ENCODE data around the gene SEMA6B. TPM values are rescaled to one million over a fixed set of nuclear protein-coding genes. Genes with fewer than 3 reads are reported as not detected.
"Not testable (repeated sequence)": the region's sequence is repeated elsewhere in the genome, so short reads cannot be mapped to it uniquely, and the experiment has no call there.

The SEMA6B gene
- polyA plus RNA-seq, 1 donor = 44.3 TPM

DNA sequence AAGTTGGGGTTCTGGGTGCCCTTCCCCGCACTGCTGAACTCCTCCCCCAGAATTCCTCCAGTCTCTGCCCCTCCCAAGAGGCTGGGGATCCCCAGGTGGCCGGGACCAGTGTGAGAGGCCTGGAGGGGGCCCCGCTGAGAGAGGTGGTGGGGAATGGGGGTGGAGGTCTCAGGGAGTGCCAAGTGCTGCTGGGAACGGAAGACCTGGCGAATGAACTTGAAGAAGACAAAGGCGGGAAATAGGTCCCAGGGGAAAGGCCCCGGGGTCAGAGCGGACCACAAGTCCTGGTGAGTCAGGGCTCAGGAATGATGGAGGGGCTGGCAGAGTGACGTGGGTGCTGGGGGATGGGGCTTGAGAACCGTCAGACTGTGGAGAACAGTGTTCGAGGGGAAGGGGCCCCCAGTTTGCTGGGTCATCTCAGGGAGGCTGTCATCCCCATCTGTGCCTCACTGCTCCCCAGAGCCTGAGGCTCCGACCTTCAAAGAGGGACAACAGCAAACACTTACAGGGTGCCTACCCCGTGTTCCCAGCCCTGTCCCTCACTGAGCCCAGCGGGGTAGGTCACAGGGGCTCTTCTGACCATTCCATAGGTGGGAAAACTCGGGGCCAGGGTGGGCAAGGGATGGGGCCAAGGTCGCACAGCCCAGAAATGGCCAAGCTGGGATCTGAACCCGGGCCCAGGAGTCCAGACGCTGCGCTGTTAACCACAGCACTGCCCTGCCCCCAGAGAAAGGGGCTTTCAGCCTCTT is 16.0 kb upstream of the SEMA6B start:
- DNase-seq (ENCODE audit: low read depth) = no peak

DNA sequence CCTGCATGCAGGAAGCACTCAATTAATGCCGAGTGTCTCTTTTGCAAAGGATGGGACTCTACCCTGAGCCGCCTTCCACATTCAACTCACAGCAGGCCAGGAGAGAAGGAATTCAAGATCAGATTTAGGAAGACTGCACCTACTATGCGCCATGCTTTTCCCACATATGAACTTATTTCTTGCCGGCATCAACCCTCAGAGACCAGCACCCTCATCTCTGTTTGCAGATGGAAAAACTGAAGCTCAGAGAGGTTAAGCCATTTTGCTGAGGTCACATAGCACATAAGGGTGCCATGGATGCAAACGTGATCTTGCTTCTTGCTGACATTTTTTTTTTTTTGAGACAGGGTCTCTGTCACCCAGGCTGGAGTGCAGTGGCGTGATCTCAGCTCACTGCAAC is 14.2 kb upstream of the SEMA6B start:
- no peak for DNase-seq (ENCODE audit: low read depth)

DNA sequence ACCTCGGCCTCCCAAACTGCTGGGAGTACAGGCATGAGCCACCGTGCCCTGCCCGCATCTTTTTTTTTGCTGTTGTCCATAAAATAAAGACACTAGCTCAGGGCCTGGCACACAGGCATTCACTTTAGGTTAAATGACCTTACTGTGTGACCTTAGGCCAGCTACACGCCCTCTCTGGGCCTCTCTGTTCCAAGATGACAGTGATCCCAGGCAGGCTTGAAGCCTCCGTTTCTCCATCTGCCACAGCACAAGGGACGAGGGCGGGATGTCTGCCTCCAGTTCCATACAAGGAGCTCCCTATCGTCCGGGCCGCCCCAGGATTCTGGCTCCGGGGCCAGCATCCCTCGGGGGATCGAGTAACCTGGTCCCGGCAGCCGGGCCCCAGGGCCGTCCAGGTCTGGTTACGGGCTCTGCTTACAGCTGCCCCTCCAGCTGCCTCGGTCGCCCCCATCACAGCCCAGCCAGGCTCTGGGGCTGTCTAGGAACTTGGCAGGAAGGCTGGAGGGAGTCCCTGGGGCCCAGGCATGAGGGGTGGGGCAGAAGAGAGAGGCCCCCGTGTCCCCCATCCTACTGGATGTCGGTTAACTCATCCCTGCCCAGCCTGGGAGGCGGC is 11.9 kb upstream of the SEMA6B start:
- DNase-seq (ENCODE audit: low read depth) = no peak

DNA sequence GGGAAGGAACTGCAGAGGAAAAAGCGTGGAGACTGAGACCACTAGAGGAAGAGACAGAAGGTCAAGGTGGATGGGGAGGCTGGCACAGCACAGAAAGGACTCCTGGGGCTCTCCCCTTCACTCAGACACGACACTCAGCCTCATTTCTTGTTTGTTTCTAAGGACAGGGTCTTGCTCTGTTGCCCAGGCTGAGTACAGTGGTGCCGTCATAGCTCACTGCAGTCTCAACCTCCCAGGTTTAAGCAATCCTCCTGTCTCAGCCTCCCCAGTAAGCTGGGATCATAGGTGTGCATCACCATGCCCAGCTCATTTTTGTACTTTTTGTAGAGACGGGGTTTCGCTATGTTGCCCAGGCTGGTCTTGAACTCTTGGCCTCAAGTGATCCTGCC is 11.4 kb upstream of the SEMA6B start:
- DNase-seq (ENCODE audit: low read depth) = no peak

DNA sequence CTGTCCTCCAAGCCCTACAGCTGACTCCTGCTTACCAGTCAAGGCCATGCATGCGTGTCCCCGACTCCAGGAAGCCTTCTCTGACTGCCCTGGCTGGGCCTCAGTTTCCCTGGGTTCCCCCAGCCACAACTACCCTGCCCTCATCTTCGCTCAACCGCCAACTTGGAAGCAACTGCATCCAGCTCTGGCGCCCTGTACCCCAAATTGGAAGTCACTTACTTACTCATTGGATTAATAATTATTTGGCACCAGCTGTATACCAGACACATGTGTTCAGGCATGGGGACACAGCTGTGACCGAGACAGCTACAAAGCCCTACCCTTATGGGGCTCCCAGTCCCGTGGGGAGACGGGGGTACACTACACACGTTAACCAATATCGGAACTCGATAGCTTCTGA is 10.9 kb upstream of the SEMA6B start:
- DNase-seq (ENCODE audit: low read depth) = no peak

DNA sequence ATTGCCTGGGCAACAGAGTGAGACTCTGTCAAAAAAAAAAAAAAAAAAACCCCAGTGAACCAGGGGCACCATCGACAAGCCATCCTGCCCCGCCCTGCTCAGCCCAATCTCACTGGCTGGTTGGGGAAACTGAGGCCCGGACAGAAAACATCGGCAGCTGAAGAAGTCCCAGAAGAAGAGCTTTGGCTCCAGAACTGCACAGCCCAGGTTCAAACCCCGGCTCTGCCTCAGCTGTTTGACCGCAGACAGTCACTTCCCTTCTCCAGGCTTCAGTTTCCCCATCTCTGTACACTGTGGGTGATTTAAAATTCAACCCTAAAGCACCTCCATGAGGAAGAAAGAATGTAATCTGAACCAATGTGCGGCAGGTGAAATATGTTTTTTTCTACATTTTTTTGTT is 9.4 kb upstream of the SEMA6B start:
- DNase-seq (ENCODE audit: low read depth) = no peak

DNA sequence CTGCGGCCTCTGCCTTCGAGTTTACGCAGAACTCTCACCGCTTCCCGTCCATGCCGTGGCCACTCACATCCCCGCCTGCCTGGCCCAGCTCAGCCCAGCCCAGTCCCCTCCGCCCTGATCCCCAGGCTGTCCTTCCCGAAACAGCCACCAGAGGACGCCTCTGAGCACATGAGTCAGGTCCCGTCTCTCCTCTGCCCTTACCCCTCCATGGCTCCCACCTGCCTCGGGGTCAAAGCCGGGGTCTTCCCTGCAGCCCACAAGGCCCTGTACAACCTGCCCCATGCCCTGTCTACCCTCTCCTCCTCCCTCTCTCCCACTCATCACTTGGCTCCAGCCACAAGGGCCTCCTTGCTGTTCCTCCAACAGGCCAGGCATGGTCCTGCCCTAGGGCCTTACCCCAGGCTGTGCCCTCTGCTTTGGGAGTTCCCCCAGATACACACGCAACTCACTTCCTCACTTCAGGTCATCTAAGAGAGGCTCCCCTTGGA is 8.1 kb upstream of the SEMA6B start:
- DNase-seq (ENCODE audit: low read depth) = no peak

DNA sequence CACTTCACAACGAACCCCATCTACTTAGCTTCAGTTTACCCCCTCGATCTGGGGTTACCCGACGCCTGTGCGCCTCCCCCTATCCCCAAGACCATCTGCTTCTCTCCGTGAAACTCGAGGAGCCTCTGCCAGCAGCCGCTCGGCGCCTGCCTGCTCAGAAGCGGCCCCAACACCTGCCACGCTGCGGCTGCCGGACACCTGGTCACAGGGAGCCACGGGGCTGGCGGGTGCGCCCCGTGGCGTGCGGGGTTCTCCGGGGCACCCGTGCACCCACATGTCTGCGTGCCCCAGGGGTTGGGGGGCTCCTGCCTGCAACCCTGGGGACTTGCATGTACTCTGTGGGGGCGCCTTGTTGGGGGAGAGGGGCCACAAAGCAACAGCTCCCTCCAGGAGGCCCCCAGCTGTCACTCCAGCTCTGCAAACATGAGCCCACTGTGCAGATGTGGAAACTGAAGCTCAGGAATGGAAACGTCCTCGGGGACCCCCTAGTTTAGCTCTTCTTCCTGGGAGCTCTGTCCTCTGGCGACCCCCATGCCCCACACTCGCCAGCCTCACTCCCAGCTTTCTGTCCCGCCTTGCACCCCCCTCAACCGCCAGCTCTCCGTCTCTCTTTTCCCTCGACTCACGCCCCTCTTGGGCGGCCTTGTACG is 7.0 kb upstream of the SEMA6B start:
- no peak for DNase-seq (ENCODE audit: low read depth)

DNA sequence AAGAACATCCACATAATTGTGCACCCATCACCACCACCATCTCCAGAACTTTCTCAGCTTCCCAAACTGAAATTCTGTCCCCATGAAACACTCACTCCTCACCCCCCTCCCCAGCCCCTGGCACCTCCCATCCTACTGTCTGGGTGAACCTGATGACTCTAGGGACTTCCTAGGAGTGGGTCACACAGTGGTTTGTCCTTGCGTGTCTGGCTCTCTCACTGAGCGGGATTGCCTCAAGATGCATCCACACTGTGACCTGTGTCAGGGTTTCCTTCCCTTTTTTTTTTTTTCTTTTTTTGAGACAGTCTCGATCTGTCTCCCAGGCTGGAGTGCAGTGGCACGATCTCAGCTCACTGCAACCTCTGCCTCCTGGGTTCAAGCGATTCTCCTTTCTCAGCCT is 4.1 kb upstream of the SEMA6B start:
- not testable (repeated sequence) for DNase-seq (ENCODE audit: low read depth)

DNA sequence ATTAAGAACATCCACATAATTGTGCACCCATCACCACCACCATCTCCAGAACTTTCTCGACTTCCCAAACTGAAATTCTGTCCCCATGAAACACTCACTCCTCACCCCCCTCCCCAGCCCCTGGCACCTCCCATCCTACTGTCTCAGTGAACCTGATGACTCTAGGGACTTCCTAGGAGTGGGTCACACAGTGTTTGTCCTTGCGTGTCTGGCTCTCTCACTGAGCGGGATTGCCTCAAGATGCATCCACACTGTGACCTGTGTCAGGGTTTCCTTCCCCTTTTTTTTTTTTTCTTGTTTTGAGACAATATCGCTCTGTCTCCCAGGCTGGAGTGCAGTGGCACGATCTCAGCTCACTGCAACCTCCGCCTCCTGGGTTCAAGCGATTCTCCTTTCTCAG is 2.6 kb upstream of the SEMA6B start:
- not testable (repeated sequence) for DNase-seq (ENCODE audit: low read depth)

DNA sequence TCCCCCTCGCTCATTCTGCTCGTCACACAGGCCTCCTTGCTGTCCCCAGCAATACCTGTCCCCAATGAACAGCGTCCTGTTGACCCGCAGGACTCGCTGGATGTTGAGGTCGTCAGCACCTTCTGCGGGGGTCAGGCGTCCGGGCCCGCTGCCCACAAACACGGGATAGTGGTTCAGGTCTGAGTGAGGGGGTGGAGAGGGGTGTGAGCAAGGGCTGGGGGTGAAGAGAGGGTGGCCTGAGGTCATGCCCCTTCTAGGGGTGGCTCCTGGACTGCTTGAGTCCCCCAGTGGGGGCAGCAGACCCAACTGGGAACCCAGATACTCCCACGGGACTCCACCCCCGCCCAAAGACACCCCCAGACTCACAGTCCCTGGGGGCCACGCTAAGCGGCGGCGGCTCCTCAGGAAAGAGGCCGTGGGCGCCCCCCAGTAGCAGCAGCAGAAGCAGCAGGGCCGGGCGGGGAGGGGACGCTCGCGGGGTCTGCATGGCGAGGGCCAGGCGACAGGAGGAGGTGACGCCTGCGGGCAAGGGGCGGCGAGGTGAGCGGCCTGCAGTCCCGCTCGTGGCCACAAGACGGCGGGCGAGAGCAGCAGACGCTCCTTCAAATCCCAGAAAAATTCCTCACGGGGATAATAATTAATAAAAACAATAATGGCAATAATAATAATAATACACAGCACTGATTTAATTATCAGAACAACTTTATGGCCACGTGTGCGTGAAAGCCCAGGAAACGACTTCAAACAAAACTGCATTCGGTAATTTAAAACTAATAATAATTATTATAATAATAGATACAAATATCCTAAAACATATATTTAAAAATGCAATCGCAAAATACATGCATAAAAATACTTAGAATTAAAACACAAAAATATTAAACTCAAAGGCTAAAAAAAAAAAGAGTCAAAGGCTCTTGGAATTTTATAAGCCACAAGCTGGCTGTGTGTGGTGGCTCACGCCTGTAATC is 1.2 kb downstream of the SEMA6B start:
- no peak for DNase-seq (ENCODE audit: low read depth)

DNA sequence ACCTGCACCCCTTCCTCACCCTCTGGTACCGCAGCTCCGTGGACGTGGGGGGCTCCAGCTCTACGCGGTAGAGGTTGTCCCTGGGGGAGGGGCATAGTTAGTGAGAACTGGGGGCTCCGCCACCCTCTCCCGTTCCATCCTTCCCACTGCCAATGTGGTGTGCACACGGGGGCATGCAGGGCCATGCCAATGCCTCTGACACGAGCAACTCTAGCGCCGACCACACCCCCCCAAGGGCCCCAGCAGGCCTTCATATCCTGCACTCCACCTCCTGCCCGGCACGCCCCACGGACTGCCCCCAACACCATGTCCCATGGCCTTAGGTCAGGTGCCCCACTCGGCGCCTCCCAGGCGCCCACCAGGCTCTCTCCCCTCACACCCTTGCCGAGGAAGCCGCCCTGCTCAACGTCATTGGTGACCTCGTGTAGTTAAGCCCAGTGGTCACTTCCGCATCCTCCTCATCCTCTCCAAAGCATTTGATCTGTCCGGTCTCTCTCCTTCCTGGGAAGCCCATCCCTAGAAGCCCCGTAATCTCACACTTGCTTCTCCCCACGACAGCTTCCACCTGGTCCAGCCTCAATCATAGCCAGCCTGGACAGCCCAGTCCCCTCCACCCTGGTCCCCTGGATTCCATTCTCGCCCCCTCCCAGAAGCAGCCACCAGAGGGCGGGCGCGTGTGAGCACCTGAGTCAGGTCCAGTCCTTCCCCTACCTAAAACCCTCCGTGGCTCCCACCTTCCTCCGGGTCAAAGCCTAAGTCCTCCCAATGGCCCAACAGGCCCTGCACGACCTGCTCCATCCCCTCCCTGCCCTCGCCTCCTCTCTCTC is 2.1 kb downstream of the SEMA6B start:
- DNase-seq (ENCODE audit: low read depth) = no peak

DNA sequence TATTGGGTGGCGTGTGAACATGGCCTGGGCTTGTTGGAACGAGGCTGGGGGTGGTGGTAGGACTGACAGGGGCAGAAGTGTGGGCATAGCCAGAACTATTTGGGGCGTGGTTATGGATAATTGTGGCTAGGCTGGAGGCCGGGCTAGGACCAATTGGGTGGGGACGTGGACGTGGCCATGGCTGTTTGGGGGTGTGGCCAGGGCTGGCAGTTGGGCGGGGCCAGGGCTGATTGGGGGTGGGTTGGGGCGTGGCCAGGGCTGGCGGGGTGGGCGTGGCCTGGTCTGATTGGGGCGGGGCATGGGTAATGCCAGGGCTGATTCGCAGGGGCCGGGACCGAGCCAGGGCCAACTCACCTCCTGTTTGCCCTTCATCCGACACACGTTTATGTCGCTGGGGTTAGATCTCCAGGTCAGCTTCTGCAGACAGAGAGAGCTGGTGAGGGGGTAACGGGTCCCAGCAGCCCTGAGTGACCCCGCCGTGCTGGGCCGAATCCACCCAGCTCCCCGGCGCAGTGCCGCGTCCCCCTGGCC is 2.8 kb downstream of the SEMA6B start:
- DNase-seq (ENCODE audit: low read depth) = no peak

DNA sequence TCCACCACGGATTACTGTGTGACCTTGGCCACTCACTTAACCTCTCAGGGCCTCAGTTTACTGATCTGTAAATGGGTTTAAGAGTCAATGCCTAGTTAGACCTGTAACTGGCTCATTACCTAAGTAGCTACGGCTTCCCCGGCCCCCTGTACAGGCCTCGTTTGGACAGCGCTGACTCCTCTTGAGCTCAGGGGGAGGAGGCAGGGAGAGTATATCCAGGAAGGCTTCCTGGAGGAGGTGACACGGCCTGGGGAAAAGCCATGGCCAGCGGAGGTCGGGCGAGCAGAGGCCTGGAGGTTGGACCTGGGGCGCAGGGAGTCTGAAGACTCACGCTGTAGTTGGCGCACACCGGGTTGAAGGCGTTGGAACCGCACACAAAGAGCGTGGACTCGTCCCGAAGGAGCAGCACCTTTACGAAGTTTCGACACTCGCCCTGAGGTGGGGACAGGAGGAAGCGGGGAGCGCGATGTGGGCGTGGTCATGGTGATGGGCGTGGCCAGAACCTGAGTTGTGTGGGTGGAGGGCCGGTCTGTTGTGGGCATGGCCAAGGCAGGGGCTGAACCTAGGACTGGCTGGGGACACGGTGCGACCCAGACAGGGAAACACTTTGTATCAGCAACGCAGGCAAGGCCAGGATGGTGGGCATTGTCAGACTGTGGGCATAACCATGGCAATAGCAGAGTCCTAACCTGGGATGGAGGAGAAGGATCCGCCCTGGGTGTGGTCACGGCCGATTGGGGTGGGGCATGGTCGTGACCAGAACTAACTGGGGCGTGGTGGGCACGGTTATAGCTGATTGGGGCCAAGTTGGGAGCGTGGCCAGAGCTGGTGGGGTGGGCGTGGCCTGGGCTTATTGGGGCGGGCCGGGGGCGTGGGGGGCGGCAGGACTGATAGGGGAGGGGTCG is 3.6 kb downstream of the SEMA6B start:
- DNase-seq (ENCODE audit: low read depth) = no peak

DNA sequence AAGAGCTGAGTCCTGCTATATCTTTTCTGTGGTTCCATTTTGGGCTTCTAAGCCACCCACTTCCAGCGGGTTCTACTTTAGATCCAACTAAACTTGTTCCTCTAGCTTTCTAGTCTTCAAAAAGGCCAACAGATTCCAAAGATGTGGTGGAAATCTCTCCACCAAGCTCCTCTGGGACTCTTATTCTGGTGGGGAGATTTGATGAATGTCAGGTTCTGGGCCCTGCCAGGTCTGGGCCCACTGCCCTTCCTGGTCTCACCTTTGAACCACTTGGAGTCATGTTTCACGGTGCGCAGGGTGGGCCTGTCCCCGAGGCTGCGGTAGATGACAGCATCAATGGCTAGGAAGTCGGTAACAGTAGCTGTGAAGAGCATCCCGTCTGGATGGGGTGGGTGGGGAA is 4.8 kb downstream of the SEMA6B start:
- no peak for DNase-seq (ENCODE audit: low read depth)

DNA sequence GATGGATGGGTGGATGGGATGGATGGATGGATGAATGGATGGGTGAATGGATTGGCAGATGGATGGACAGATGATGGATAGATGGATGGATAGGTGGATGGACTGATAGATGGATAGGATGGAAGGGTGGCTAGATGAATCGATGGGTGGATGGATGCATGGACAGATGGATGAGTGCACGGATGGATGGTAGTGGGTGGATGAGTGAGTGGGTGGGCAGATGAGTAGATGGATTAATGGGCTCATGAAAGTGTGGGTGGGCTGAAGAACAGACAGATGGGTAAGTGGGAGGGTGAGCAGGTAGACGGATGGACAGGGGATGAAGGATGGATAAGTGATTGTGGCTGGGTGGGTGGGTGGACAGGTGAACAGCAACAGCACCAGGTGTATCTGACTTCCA is 5.7 kb downstream of the SEMA6B start:
- DNase-seq (ENCODE audit: low read depth) = no peak

DNA sequence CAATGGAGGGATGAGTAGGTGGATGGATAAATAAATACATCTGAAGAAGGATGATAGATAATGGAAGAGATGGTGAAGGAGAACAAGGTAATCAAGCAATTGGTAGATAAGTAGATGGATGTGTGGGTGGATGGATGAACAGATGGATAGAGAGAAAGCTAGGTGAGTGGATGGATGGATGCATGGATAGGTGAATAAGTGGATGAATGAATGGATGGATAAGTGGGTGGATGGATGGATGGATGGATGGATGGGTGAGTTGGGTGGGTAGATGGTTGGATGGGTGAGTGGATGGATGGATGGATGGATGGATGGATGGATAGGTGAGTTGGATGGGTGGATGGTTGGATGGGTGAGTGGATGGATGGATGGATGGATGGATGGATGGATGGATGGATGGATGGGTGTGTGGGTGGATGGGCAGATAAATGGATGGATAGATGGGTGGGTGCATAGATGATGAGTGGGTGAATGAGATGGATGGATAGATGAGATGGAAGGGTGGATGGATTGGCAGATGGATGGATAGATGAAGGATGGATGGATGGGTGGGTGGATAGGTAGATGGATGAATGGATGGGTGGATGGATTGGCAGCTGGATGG is 6.3 kb downstream of the SEMA6B start:
- DNase-seq (ENCODE audit: low read depth) = no peak

DNA sequence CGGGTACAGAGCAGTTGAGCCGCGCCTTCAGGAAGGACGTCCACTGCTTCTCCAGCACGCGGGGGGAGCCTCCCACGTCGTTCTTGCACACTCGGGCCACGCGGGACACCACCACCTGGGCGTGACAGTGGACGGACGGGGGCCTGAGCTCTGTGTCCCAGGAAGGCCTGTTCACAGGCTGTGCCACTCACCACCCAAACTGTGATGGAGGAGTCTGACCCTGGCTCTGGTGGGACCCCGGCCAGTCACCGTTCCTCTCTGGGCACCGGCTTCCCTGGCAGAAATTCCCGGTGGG is 7.0 kb downstream of the SEMA6B start:
- no peak for DNase-seq (ENCODE audit: low read depth)

DNA sequence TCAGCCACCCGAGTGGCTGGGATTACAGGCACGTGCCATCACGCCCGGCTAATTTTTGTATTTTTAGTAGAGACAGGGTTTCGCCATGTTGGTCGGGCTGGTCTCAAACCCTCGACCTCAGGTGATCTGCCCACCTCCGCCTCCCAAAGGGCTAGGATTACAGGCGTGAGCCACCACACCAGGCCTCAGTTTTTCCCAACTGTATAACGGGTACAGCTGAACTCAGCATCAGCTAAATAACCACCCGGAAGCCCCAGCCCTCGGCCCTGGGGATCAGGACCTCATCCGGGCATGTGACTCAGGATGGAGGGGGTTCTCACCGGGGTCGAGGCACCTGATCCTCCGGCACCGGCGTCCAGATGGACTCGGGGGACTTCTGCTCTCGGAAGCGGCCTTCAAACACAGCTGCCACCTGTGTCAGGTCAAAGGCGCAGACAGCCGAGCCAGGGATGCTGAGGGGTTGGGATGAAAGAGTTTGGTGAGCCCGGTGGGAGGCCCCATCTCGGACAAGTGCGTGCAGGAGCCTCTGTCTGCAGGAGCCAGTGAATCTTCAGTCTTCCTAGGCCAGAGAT is 8.9 kb downstream of the SEMA6B start:
- no peak for DNase-seq (ENCODE audit: low read depth)
